NB4 (cell line): Measurements from ENCODE around the gene DKK3.

ENCODE experiments used
- MYC ChIP-seq: IDR thresholded peaks from 2 replicates; pipeline ENCODE4 v1.6.1; 2011; ENCODE audit warnings: low read depth, low read length
- POLR2A ChIP-seq: IDR thresholded peaks from 2 replicates; pipeline ENCODE4 v1.6.1; 2011; ENCODE audit warnings: mild to moderate bottlenecking; ENCODE audit not compliant: insufficient read length; ENCODE audit errors: extremely low read depth
- TF ChIP-seq, protein P1 (sequence below): IDR thresholded peaks from one replicate; pipeline ENCODE4 v1.5.1; 2012; ENCODE audit warnings: low read depth, low read length
- TF ChIP-seq, protein P2 (sequence below): IDR thresholded peaks from 2 replicates; pipeline ENCODE4 v1.6.1; 2011; ENCODE audit warnings: low read depth, low read length

DNA sequence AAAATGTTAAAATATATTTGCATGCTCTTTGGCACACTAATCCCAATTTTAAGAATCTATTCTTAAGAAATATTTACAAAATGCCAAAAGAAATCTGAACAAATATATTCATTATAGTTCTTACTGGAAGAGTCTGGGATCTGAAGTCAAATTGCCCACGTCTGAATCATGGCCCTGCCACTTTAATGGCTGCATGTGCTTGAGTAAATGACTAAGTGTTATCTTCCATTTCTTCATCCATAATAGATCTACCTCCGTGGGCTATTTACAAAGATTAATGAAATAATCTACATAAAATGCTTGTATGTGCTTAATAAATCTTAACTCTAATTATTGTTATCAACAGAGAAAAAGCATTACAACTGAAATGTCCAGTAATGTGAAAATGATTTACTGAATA is 24.5 kb upstream of the DKK3 start:
- TF ChIP-seq, protein P1, sequence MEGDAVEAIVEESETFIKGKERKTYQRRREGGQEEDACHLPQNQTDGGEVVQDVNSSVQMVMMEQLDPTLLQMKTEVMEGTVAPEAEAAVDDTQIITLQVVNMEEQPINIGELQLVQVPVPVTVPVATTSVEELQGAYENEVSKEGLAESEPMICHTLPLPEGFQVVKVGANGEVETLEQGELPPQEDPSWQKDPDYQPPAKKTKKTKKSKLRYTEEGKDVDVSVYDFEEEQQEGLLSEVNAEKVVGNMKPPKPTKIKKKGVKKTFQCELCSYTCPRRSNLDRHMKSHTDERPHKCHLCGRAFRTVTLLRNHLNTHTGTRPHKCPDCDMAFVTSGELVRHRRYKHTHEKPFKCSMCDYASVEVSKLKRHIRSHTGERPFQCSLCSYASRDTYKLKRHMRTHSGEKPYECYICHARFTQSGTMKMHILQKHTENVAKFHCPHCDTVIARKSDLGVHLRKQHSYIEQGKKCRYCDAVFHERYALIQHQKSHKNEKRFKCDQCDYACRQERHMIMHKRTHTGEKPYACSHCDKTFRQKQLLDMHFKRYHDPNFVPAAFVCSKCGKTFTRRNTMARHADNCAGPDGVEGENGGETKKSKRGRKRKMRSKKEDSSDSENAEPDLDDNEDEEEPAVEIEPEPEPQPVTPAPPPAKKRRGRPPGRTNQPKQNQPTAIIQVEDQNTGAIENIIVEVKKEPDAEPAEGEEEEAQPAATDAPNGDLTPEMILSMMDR = no peak
- TF ChIP-seq POLR2A = no peak
- TF ChIP-seq MYC = no peak
- TF ChIP-seq, protein P2, sequence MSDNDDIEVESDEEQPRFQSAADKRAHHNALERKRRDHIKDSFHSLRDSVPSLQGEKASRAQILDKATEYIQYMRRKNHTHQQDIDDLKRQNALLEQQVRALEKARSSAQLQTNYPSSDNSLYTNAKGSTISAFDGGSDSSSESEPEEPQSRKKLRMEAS = no peak
